OCI-LY3 (cell line): ENCODE measurements around the gene RIF1.

Source experiments
- H2AFZ ChIP-seq: fragments of 200-600, 300-600 bp; shearing (Covaris generic); 2 replicates; pipeline ENCODE4 v1.6.0; 2014; ENCODE audit warnings: antibody characterized with exemption, low read depth, low read length
- H3K27ac ChIP-seq: fragments of 200-600, 300-600 bp; sonication (generic); 2 replicates; pipeline ENCODE4 v1.5.1; 2014; ENCODE audit warnings: mild to moderate bottlenecking, low read length, moderate library complexity, mixed read lengths
- H3K27me3 ChIP-seq: fragments of 200-600, 300-600 bp; sonication (generic); 2 replicates; pipeline ENCODE4 v1.6.1; 2014; ENCODE audit warnings: low read depth, low read length, mixed read lengths
- H3K36me3 ChIP-seq: fragments of 200-600, 300-600 bp; sonication (generic); replicated peaks from 2 replicates; pipeline ENCODE3; 2014; ENCODE audit warnings: low read depth, low read length, mixed read lengths
- H3K4me1 ChIP-seq: fragments of 300-600, 200-600 bp; sonication (generic); 2 replicates; pipeline ENCODE4 v1.6.1; 2014; ENCODE audit warnings: low read length, mixed read lengths
- H3K4me2 ChIP-seq: fragments of 200-600, 300-600 bp; sonication (generic); 2 replicates; pipeline ENCODE4 v1.6.1; 2014; ENCODE audit warnings: low read length, mixed read lengths
- H3K4me3 ChIP-seq: fragments of 300-600, 200-600 bp; sonication (generic); 2 replicates; pipeline ENCODE4 v1.5.1; 2014; ENCODE audit warnings: antibody characterized with exemption, mild to moderate bottlenecking, low read length, moderate library complexity
- H3K79me2 ChIP-seq: fragments of 300-600, 200-600 bp; shearing (Covaris generic); 2 replicates; pipeline ENCODE4 v1.6.1; 2014; ENCODE audit warnings: mild to moderate bottlenecking, low read length, mixed read lengths
- H3K9ac ChIP-seq: fragments of 300-600, 200-600 bp; shearing (Covaris generic); 2 replicates; pipeline ENCODE4 v1.6.0; 2014; ENCODE audit warnings: mild to moderate bottlenecking, low read length, moderate library complexity
- H3K9me3 ChIP-seq: fragments of 200-600, 300-600 bp; shearing (Covaris generic); 2 replicates; pipeline ENCODE4 v1.6.1; 2014; ENCODE audit warnings: low read length, mixed read lengths; ENCODE audit not compliant: insufficient read depth
- H4K20me1 ChIP-seq: fragments of 200-600, 300-600 bp; sonication (generic); 2 replicates; pipeline ENCODE4 v1.6.1; 2016; ENCODE audit warnings: low read length, mixed read lengths; ENCODE audit not compliant: insufficient read depth
- EZH2phosphoT487 ChIP-seq: fragments of 200-600 bp; shearing (Covaris generic); IDR thresholded peaks from 2 replicates; pipeline ENCODE4 v1.6.1; 2018; ENCODE audit warnings: antibody characterized with exemption, mixed run types, low read depth
- TF ChIP-seq, protein P1 (sequence below): fragments of 200-600, 300-600 bp; sonication (generic); IDR thresholded peaks from 2 replicates; pipeline ENCODE4 v1.5.1; 2014; ENCODE audit warnings: antibody characterized with exemption, low read length, low read depth

RIF1 gene

DNA sequence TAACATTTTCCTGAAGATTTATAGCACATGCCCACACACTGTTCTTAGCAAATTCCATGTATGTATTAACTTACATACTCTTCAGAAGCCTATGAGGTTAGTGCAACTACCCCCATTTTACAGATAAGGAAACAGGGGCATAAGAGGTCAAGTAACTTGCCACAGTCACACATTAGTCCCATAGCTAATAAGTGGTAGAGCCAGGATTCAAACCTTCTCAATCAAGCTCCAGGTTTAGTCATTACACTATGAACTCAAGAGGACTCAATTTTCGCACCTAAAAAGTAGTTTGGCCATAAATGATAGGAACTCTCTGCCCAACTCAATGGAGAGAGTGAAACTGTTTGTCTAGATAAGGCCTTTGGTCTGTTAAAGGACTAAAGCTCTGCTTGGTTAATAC, 9.7 kb upstream of the RIF1 start:
- no peak overlapping the region for H3K4me2 ChIP-seq
- no peak for TF ChIP-seq EZH2phosphoT487
- TF ChIP-seq, protein P1, sequence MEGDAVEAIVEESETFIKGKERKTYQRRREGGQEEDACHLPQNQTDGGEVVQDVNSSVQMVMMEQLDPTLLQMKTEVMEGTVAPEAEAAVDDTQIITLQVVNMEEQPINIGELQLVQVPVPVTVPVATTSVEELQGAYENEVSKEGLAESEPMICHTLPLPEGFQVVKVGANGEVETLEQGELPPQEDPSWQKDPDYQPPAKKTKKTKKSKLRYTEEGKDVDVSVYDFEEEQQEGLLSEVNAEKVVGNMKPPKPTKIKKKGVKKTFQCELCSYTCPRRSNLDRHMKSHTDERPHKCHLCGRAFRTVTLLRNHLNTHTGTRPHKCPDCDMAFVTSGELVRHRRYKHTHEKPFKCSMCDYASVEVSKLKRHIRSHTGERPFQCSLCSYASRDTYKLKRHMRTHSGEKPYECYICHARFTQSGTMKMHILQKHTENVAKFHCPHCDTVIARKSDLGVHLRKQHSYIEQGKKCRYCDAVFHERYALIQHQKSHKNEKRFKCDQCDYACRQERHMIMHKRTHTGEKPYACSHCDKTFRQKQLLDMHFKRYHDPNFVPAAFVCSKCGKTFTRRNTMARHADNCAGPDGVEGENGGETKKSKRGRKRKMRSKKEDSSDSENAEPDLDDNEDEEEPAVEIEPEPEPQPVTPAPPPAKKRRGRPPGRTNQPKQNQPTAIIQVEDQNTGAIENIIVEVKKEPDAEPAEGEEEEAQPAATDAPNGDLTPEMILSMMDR, result no peak
- no peaks in the 10 kb centered on the region for H3K79me2 ChIP-seq

DNA sequence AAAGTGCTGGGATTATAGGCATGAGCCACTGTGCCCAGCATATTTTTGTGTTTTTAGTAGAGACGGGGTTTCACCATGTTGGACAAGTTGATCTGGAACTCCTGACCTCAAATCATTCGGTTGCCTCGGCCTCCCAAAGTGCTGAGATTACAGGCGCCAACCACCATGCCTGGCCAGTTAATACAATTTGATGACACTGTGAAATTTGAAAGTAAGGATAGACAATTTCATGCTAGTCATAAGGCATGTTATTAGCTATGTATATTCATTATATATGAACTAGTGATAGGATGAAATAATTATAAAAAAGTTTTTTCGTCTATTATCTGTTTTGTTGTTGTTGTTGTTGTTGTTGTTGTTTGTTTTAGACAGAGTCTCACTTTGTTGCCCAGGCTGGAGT, 8.6 kb upstream of the RIF1 start:
- Histone ChIP-seq H3K4me1 (no peaks in the 10 kb centered on the region), H3K79me2 (no peaks in the 10 kb centered on the region), H3K27me3 (no peaks in the 10 kb centered on the region), H3K9ac (no peak overlapping the region), H3K4me2 (no peak overlapping the region), H3K4me3 (no peak overlapping the region), H3K27ac (no peak overlapping the region), H3K36me3 (no peaks in the 10 kb centered on the region), H2AFZ (no peak overlapping the region), H4K20me1 (no peaks in the 10 kb centered on the region), H3K9me3 (no peaks in the 10 kb centered on the region)
- TF ChIP-seq EZH2phosphoT487, result no peak
- TF ChIP-seq, protein P1, result no peak

More for the DNA sequence above, 9.7 kb upstream of the RIF1 start:
- Histone ChIP-seq H3K27me3 (no peaks in the 10 kb centered on the region), H2AFZ (no peak overlapping the region), H3K4me1 (no peaks in the 10 kb centered on the region), H3K36me3 (no peaks in the 10 kb centered on the region), H3K9me3 (no peaks in the 10 kb centered on the region), H3K27ac (no peak overlapping the region), H3K4me3 (no peak overlapping the region), H3K9ac (no peak overlapping the region), H4K20me1 (no peaks in the 10 kb centered on the region)

DNA sequence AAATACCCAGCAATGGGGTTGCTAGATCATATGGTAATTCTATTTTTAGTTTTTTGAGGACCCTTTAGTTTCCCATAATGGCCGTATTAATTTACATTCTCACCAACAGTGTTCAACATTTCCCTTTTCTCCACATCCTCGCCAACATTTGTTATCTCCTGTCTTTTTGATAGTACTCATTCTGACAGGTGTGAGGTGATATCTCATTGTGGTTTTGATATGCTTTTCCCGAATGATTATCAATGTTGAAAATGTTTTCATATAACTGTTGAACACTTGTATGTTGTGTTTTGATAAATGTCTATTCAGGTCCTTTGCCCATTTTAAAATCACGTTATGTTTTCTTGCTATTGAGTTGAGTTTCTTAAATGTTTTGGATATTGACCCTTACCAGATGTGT, 5.8 kb upstream of the RIF1 start:
- no peaks in the 10 kb centered on the region for H3K4me1 ChIP-seq
- no peak overlapping the region for H3K4me3 ChIP-seq
- TF ChIP-seq EZH2phosphoT487, result no peak
- TF ChIP-seq, protein P1, result no peak
- H4K20me1 ChIP-seq, result no peaks in the 10 kb centered on the region
- no peaks in the 10 kb centered on the region for H3K9me3 ChIP-seq
- H3K27me3 ChIP-seq, result no peaks in the 10 kb centered on the region
- no peak overlapping the region for H3K4me2 ChIP-seq
- H3K9ac ChIP-seq, result no peak overlapping the region
- H3K36me3 ChIP-seq, result no peaks in the 10 kb centered on the region
- no peak overlapping the region for H3K27ac ChIP-seq
- no peak overlapping the region for H2AFZ ChIP-seq
- no peaks in the 10 kb centered on the region for H3K79me2 ChIP-seq

DNA sequence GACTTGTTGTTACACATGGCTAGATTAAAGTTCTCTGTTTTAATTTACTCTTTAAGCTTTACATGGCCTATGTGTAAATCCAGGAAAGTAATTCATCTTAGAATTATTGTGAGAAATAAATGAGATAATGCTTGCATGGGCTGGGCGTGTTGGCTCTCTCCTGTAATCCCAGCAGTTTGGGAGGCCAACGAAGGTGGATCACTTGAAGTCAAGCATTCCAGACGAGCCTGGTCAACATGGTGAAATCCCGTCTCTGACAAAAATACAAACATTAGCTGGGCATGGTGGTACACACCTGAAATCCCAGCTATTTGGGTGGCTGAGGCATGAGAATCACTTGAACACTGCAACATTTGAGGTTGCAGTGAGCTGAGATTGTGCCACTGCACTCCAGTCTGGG, 4.3 kb upstream of the RIF1 start:
- Histone ChIP-seq H3K4me1 (peaks cover 4% of the 10 kb centered on the region), H4K20me1 (no peaks in the 10 kb centered on the region), H3K9ac (no peak overlapping the region), H2AFZ (no peak overlapping the region), H3K4me3 (no peak overlapping the region), H3K4me2 (no peak overlapping the region), H3K9me3 (no peaks in the 10 kb centered on the region), H3K79me2 (peaks cover 11% of the 10 kb centered on the region), H3K27me3 (no peaks in the 10 kb centered on the region), H3K27ac (no peak overlapping the region), H3K36me3 (no peaks in the 10 kb centered on the region)
- TF ChIP-seq EZH2phosphoT487, result no peak
- TF ChIP-seq, protein P1, result no peak
